Activated naive CD4-positive, alpha-beta T cell (primary cell): ENCODE measurements around the gene ZFYVE21.
"Not testable (repeated sequence)": the region's sequence is repeated elsewhere in the genome, so short reads cannot be mapped to it uniquely, and the experiment has no call there.

ENCODE experiments used
- DNase-seq, 4 experiments: peaks; one replicate each; lab custom pipeline; 2025; lab: John Stamatoyannopoulos, UW

ZFYVE21 gene

GRCh38 chr14:103763730-103764488 is 48.3 kb downstream of the ZFYVE21 start:
- DNase-seq = no peak

- DNase-seq = no peak
These were observed 49.9 kb downstream of the ZFYVE21 start for GRCh38 chr14:103765526-103765925.

- no peak for DNase-seq
These were observed 51.8 kb downstream of the ZFYVE21 start for GRCh38 chr14:103767336-103767894.

- no peak for DNase-seq
These were observed 54.9 kb downstream of the ZFYVE21 start for GRCh38 chr14:103770500-103770899.

GRCh38 chr14:103770902-103771301 is 55.3 kb downstream of the ZFYVE21 start:
- no peak for DNase-seq

- DNase-seq = no peak
These were observed 56.6 kb downstream of the ZFYVE21 start for GRCh38 chr14:103772078-103772712.

- DNase-seq = no peak
These were observed 57.9 kb downstream of the ZFYVE21 start for GRCh38 chr14:103773521-103773920.

GRCh38 chr14:103775506-103775905 is 59.9 kb downstream of the ZFYVE21 start:
- no peak for DNase-seq

GRCh38 chr14:103776319-103776718 is 60.7 kb downstream of the ZFYVE21 start:
- not testable (repeated sequence) for DNase-seq

- DNase-seq = no peak
These were observed 66.8 kb downstream of the ZFYVE21 start for GRCh38 chr14:103782376-103782775.
